Brain pericyte (primary cell): Measurements from ENCODE around the gene CRYBG2.

Source experiments
- DNase-seq: peaks from one replicate; pipeline ENCODE4 v3.0.0-alpha.2; 2012; ENCODE audit warnings: low read depth, low spot score

The CRYBG2 gene

DNA sequence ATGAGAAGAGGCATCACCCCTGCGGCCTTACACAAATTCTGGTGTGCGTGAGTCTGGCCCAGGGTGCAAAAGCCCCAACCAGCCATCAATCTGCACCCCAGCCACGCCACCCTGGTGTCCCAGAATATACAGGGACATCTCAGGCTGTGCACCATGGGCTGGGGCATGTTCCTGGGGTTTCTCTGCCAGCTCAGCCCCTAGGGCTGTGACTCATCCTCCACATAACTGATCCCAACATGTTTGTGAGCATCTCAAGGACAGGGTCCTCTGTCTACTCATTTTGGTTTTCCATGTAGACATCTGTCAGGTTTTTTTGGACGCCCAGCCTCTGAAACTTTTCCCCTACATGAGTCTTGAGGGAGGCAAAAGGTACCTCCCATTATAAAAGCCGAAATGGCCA is 18.1 kb upstream of the CRYBG2 start:
- DNase-seq, result no peak

DNA sequence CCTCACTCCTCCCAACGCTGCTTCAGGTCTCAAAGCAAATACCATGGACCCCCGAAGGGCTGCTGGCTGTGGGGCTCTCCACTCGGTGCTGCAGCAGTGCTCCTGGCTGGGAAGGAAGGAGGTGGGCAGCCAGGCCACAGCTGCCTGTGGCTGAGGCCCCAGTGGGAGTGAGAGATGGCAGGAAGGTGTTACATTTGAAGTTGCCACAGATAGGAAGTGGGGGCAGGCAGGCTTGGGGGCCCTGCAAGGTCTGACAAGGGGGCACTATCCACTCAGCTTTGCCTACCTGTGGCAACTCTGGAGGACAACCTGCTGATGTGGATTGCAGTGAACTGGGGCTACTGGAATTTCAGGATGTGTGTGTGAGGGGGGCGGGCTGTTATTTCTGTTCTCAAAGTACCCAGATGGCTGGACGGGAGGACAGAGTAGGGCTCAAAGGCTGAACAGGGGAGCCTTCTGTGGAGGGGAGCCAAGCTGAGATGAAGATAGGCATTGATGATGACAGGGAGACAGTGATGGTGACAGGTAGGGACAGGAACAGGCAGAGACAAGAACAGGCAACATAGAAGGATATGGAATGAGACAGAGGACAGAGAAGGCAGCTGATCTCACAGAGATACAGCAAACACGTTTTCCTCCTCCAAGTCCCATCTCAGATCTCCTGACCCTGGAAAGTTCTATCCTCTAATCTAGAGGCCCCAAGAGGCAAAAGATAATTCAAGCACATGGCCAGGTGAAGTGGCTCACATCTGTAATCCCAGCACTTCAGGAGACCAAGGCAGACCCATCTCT is 16.9 kb upstream of the CRYBG2 start:
- DNase-seq, result no peak

DNA sequence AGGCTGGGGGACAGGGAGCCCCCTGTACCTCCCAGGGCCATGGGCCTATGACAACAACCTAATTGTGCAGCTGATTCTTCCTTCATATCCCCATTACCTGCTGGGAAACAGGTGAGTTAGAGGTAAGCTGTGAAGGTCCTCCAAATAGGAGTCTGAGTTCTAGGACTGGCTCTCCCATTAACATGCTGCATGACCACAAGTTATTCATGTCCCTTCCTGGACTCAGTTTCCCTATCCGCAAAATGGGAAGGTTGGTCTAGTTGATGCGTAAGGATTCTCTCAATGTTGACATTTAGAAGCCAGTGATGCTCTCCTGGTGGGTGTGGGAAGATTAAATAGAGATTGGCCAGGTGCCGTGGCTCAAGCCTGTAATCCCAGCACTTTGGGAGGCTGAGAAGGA is 14.6 kb upstream of the CRYBG2 start:
- DNase-seq, result no peak

DNA sequence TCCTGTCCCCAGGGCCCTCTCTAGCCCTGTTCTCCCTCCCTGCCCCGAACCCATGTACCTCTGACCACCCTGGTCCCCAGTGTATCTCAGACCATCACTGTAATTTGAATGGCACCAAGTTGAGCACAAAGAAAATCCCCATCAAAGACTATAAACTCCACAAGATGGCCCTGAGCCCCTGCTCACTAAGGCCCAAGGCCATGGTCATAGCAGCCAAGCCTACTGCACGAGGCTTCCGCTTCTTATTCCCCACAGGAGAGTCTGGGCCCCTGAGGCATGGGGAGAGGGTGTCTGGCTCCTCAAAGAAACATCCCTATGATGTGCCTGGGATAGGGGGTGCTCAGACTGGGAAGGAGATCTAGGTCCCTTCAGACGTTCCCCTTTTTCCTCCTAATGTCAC is 14.1 kb upstream of the CRYBG2 start:
- no peak for DNase-seq

DNA sequence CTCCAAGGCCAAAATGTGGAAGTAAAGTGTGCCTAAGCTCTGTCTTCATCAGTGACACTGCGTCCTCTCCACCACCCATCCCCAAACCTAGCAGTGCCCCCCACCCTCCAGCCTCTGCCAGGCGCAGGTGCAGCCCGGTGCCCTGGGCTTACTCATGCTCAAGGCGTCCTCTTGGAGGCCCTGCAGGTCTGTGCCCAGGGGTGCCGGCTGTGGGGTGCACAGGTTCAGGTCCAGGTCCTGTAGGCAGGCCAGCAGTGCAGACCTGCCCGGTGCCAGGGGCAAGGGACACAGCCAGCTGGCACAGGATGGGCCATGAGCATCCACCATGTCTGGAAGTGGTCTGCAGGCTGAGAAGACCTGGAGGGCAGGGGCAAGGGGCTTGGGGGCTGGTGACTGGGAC is 13.5 kb upstream of the CRYBG2 start:
- no peak for DNase-seq

DNA sequence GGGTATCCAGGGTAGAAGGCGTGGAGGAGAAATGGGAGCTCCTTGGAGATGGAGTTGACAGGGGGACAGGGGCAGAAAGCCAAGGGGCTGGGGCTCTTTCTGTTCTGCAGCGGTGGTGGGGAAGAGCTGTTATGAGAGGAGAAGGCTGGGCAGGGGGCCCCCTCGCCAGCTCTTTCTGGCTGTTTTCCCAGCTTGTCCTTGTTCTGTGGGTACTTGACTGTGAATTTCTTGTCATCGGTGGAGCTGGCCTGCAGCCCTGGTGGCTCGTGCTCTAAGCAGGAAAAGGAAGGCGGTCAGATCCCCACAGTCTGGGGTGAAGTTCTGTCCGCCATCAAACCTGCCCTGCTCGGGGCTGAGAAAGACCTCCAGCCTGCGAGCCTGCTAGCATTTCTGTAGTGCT is 11.0 kb upstream of the CRYBG2 start:
- DNase-seq, result no peak

DNA sequence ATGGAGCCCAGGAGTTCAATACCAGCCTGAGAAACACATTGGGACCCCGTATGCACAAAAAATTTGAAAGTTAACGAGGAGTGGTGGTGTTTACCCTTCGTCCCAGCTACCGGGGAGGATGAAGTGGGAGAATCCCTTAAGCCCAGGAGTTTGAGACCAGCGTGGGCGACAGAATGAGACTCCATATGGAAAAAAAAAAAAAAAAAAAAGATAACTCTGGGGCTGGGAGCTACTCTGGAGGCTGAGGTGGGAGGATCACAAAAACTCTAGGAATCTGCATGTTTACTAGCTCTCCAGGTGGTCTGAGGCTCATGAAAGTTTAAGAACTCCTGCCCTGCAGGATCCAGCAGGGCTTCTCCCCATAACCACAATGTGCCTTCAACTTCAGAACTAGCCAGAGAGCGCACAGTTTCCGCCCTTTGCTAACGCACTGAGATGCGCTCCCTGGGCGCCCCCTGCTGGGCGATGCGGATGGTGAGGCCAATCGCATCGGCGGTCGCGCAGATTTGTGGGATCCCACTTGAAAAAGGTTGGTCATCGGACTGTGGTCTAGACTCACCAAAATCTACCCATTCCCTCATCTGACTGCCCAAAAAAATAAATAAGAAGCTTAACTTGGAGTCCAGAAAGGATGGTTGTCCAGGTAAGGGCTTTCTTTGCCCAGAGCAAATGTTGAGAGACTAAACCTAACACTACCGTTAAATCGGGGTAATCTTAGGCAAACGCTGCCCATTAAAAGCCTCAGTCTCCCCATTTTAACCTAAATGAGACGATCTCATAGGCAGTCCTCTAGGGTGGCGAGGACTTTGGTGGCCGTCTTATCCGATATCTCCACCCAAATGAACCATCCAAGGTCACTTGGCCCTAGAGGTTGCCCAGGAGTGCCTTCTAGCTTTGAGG is 9.9 kb upstream of the CRYBG2 start:
- no peak for DNase-seq

DNA sequence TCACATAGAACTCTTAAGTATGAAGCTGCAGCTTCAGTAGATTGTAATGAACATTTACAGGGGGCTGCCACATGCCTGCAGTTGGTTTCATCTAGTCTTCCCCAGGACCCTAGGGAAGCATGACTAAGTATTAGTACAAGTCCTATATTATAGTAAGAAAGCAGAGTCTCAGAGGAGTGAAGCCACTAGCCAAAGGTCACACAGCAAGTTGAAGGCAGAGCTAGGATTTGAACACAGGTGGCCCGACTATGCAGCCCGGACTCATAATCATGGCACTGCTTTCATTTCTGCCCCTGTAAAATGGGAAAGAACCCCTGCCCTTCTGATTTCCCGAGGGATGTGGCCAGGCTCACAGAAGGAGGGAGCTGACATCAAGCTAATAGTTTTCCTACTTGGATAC is 8.4 kb upstream of the CRYBG2 start:
- DNase-seq, result no peak

DNA sequence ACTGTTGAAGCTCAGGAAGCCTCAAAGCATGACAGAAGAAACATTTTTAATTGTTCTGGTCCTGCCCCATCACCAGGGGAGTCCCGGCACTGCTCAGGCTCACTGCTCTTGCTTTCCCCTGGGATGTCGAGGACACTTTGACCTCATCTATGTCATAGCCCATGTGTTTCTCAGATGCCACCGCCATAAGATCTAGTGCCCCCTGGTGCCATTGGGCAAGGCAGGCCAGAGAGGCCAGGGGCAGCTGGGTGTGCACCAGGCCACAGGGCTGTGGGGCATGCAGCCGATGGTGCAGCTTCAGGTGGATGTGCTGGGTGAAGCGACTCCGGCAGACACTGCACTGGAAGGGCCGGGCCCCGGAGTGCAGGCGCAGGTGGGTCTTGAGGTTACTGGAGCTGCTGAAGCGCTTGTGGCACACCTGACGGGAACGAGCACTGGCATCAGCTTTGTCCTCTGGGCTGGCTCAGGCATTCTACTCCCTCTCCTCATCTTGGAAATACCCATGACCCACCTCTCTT is 7.7 kb upstream of the CRYBG2 start:
- no peak for DNase-seq

DNA sequence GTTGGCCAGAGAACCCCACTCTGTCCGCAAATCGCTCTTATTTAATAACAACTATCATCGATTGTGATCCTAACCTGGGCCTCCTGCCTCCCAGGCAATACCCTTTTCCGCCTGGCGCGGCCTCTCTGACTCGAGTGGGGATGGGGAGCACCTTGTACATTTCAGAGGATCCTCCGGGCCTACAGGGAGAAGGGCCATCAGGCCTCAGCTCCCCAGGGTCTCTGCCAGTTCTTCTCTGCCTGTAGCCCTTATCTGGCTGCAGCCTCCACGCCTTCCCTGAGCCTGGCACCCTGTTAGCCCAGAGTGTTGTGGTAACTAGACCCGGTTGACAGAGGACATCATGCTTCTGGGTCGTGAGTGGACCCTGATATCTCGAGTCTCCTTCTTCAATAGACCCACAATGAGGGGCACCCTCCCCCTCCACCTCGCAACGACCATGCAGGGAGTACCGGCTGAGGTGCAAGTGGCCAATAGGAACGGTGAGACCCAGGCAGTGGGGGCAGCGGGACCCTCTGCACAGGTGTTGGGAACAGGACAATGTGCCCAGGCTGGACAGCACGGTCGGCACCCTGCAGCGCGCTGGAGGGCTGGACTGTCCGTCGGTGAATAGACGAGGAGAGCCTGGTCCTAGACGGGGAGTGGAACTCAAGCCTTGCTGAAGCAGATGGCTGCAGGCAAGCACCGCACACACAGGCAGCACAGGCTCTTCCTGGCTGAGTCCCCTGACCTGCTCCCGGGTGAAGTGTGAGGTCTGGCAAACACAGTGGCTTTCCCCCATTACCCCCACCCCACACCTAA is 7.1 kb upstream of the CRYBG2 start:
- DNase-seq, result no peak

DNA sequence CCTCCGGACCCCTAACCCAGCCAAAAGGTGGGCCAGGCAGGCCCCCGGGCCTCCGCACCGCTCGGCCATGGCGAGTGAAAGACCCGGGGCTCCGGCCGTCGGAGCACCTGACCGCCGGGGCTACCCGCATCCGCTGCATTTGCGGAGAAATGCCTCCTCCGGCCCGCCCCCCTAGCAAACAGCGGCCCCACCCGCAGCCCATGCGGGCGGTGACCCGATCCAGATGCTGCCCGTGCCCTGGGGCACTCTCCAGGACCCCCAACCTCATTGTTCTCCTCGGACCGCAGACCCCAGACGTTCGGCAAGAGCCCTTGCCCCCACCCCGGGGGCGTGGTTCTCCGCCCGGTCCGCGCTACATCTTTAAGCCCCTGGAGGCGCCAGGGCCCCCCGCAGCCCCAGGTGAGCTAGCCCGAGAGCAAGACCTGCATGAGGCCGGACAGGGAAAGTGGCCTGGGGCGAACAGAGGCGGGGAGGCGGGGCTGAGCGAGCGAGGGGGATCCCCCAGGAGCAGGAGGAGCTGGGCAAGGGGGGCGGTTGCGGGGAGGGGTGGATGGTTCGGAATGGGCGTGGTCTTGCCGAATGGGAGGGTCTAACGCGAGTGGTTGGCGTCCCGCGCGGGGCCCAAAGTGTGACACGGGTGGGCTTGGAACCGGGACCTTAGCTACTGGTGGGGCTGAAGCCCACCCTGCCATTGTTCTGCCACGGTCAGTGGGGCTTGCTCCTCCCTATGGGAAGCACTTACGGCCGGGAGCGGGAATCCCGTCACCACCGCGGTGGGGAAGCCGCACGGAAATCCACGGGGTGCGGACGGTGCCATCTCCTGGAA is 6.3 kb upstream of the CRYBG2 start:
- DNase-seq, result no peak

DNA sequence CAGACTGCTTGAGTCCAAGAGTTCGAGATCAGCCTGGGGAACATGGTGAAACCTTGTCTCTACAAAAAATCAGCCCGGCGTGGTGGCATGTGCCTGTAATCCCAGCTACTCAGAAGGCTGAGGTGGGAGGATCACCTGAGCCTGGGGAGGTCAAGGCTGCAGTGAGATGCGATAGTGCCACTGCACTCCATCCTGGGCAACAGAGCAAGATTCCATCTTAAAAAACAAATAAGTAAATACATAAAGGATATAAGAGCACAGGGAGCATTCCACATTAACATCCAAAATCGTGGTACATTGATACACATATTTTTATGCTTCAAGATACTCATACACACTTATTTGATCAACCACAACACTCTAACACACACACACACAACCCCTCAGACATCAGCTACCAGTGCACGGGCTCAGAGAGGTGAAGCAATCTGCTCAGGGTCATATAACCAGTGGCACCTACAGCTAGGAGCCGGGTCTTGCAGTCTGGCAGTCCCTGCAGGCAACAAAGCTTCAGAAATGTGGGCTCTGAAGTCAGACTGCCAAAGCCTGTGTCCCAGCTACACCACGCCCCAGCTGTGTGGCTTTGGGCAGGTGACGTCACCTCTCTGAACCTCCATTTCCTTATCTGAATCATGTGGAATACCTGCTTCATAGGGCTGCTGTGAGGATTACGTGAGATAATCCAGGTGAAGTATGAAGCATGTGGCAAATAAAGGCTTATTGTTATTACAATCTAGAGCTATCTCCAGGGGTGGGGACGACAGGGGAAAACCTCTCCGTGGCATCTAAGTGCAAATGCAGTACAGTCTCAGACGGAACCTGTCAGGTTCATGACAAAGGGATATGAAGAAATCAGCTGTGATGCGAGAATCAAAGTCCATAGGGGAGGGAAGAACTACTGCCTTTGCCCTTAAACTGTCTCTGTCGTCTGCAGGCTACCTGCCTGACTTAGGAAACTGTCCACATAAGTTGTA is 4.8 kb upstream of the CRYBG2 start:
- no peak for DNase-seq

DNA sequence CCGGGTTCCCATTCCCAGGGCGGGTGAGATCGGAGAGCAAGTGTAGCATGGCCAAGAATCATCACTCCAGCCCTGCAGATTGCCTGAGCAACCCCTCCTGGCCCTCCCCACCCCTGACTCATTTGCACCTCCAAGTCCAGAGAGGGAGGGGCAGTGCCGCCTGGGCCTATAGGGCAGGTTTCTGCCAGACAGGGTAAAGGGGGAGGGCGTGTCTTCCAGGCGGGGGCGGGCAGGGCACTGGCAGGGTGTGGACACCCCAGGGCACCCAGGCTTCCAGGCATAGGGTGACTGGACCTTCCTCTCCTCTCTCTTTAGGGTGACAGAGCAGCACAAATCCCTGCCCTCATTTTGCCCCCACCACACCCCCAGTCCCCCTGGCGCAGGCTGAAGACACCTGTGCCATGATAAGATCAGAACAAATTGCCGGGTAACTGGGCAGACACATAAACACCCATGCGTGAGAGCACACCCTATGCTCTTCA is 3.2 kb upstream of the CRYBG2 start:
- no peak for DNase-seq

DNA sequence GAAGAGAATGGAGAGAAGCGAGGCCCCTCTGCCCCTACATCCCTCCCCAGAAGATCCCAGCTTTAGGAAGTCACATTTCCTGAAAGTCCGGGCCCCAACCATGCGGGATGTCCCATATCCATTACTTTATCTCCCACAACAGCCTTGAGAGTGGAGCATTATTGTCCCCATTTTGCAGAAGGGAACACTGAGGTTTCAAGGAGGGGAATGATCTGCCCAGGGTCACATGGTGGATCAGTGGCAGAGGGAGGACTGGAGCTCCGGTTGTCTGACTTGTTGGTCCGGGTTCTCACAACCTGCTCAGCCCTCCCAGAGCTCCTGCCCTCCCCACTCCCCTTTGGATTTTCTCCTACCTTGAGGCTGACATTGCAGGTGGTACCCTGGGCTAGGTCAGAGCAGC is 2.2 kb upstream of the CRYBG2 start:
- no peak for DNase-seq

DNA sequence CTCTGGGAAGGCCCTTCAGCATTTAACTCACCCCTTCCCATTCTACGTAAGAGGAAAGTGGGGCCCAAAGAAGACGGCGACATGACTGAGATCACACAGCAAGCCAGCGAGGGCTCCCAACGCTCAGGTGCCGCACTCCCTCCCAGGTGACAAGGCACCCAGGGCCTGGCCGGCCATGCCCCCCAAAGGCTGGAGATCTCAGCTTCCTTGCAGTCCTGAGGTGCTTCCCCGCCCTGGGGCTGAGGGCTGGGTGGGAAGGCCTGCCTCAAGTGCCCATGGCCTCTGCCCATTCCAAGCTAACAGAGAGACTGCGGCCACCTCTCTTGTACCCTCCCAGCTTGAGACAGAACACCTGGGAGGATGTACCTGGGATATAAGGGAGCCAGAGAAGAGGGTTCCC is 1.0 kb upstream of the CRYBG2 start:
- DNase-seq, result no peak

DNA sequence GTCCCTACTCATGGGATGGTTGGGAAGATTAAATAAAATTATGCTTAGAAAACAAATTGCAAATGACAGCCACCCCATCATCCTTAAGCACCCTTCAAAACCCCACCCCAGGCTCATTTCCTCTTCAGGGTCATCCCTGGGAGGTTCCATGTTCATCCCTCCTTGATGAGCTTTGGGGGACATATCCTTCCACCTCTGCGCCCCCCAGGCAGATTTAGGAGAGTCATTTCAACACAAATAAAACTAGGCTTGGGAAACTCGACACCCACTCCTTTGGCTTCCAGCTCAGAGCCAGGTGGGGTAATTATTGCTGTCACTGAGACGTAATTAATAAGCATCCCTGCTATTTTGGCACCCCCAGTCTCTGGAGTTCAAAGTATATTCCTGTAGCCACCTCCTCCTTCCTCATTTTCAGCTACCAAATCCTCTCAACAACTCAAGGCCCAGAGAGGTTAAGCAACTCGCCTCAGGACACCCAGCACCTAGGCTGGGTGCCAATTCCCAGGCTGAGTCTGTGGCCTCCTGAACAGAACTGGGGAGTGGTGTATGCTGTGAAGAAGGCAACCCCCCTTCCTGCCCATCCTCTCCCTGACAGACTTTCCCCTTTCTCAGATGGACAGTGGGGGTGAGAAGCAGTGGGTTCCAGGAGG is 595 bp downstream of the CRYBG2 start:
- no peak for DNase-seq

DNA sequence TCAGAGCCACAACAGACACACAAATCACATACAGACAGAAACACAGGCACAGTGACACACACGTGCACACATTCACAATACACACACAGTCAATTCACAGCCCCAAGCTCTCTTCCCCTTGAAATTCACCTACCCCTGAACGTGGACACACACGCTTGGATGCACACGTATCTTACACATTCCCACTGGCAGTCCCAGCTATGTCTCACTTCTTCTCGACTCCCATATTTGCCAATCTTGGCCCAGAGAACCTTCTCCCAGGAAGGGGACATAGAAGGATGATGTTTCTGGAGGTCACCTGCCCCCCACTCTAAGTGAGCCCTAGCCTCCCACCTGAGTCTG is 1.6 kb downstream of the CRYBG2 start:
- DNase-seq, result no peak

DNA sequence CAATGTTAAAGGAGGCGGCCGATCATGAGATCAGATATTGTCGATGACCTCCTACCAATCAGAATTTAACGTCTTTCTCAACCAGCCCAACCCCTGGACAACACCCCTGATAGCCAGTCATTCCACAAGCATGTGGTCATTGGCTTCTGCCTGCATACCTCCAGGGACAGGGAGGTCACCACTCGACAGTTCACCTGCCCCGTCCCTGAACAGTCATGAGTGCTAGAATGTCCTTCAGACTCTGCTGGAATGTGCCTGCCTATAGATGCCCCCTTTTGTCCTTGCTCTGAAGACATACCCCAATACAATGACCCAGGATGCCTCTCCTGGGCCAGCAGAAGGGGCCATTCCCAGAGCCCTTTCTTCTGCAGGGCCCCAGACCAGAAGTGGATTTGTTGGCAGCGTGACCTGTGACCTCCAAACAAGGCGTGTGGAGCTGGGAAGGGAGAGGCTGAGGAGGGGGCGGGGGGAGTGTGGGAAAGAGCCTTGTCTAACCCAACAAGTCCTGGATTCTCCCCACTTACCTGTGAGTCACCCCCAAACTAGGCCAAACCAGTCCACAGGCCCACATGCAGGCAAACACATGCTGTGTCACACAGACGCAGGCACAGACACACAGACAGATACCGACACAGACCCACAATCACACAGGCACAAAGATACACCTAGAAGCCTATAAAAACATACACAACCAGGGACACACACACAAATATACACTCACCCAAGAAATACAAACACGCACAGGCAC is 2.2 kb downstream of the CRYBG2 start:
- DNase-seq, result no peak
